Suprapubic skin (tissue), 4 donors: ENCODE results near the gene HOXB8.

ENCODE experiments used
- EP300 ChIP-seq: sonication (generic); formaldehyde crosslinking; IDR thresholded peaks from one replicate; pipeline ENCODE4 v1.6.1; 2017; ENCODE audit warnings: antibody characterized with exemption
- POLR2AphosphoS5 ChIP-seq, 3 donors: sonication (generic); formaldehyde crosslinking; IDR thresholded peaks; one replicate each; pipeline ENCODE4 v1.6.1; 2017; ENCODE audit warnings: antibody characterized with exemption in 3 of 3
- TF ChIP-seq, protein P1 (sequence below), 2 donors: fragments of 200-600 bp in 1 of 2; fragments of 450-650 bp in 1 of 2; sonication (generic) in 1 of 2; IDR thresholded peaks; one replicate each; pipeline ENCODE4 v1.5.1; 2016 to 2019; ENCODE audit warnings: antibody characterized with exemption in 2 of 2, mild to moderate bottlenecking in 1 of 2, moderate library complexity in 1 of 2

DNA sequence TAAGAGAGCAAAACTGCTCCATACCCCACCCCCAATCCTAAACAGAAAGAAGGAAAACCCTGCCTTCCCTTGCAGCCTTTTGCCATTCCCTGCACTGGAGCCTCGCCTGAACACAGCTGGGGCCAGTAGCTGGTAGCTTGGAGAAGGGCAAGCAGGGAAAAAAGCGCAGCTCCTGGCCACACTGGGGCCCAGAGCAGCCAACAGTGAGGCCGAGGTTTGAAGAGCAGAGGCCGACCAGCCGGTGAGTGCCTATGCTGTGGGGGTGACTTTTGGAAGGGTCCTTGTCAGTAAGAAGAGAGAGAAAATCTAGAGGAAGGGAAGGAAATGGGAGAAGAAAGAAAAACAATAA, 14.3 kb upstream of the HOXB8 start:
- TF ChIP-seq, protein P1, sequence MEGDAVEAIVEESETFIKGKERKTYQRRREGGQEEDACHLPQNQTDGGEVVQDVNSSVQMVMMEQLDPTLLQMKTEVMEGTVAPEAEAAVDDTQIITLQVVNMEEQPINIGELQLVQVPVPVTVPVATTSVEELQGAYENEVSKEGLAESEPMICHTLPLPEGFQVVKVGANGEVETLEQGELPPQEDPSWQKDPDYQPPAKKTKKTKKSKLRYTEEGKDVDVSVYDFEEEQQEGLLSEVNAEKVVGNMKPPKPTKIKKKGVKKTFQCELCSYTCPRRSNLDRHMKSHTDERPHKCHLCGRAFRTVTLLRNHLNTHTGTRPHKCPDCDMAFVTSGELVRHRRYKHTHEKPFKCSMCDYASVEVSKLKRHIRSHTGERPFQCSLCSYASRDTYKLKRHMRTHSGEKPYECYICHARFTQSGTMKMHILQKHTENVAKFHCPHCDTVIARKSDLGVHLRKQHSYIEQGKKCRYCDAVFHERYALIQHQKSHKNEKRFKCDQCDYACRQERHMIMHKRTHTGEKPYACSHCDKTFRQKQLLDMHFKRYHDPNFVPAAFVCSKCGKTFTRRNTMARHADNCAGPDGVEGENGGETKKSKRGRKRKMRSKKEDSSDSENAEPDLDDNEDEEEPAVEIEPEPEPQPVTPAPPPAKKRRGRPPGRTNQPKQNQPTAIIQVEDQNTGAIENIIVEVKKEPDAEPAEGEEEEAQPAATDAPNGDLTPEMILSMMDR (IDR thresholded peaks at IDR 0.05) = no peak
- TF ChIP-seq EP300 (no peak), POLR2AphosphoS5 (IDR thresholded peaks at IDR 0.05) (no peak)
